RWPE2 (cell line): Measurements from ENCODE around the gene GFOD1.
"Not testable (repeated sequence)": the region's sequence is repeated elsewhere in the genome, so short reads cannot be mapped to it uniquely, and the experiment has no call there.

ENCODE experiments used
- ATAC-seq: fragments of 200-7000 bp; cut with Tn5 transposase; 3 replicates; pipeline ENCODE4 v1.9.1; 2021; ENCODE audit warnings: low read depth
- DNase-seq: peaks from one replicate; pipeline ENCODE4 v3.0.0-alpha.2; 2020; ENCODE audit warnings: low spot score
- H3K27ac ChIP-seq: fragments of 450-650 bp; 2 replicates; pipeline ENCODE4 v1.5.1; 2017; ENCODE audit warnings: mild to moderate bottlenecking; ENCODE audit not compliant: poor library complexity, severe bottlenecking
- H3K27me3 ChIP-seq: fragments of 250-450 bp; sonication (Bioruptor Pico); 2 replicates; pipeline ENCODE4 v1.5.1; 2021; ENCODE audit warnings: mild to moderate bottlenecking, moderate library complexity; ENCODE audit not compliant: insufficient read depth, poor library complexity, severe bottlenecking
- H3K36me3 ChIP-seq: fragments of 250-450 bp; sonication (Bioruptor Pico); 2 replicates; pipeline ENCODE4 v1.5.1; 2020; ENCODE audit warnings: low read depth, mild to moderate bottlenecking, moderate library complexity
- H3K4me1 ChIP-seq: fragments of 250-450 bp; sonication (Bioruptor Pico); 2 replicates; pipeline ENCODE4 v1.5.1; 2021; ENCODE audit warnings: mild to moderate bottlenecking, moderate library complexity; ENCODE audit not compliant: insufficient read depth, poor library complexity, severe bottlenecking
- H3K4me3 ChIP-seq: fragments of 250-450 bp; sonication (Bioruptor Pico); 2 replicates; pipeline ENCODE4 v1.5.1; 2021; ENCODE audit warnings: mild to moderate bottlenecking, moderate library complexity; ENCODE audit not compliant: severe bottlenecking
- H3K9me3 ChIP-seq: fragments of 250-450 bp; sonication (Bioruptor Pico); 2 replicates; pipeline ENCODE4 v1.5.1; 2021; ENCODE audit warnings: mild to moderate bottlenecking, moderate library complexity; ENCODE audit not compliant: severe bottlenecking
- TF ChIP-seq, protein P1 (sequence below): fragments of 450-650 bp; IDR thresholded peaks from one replicate; pipeline ENCODE4 v1.5.1; 2017; ENCODE audit warnings: mild to moderate bottlenecking, moderate library complexity; ENCODE audit not compliant: poor library complexity, severe bottlenecking

Gene GFOD1

DNA sequence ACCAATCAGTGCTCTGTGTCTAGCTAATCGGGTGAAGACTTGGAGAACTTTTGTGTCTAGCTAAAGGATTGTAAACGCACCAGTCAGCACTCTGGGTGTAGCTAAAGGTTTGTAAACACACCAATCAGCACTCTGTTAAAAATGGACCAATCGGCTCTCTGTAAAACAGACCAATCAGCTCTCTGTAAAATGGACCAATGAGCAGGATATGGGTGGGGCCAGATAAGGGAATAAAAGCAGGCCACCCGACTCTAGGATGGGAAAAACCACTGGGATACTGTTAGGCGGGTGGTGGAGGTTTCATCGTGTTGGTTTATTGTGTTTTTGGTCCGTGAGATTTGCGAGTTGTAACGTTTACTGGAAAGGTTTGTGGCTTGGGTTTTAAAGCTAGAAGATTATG, 25.5 kb upstream of the GFOD1 start:
- Histone ChIP-seq H3K4me1 (peaks cover 14% of the 10 kb centered on the region), H3K9me3 (no peaks in the 10 kb centered on the region), H3K36me3 (no peaks in the 10 kb centered on the region), H3K27me3 (no peaks in the 10 kb centered on the region), H3K4me3 (no peak overlapping the region), H3K27ac (no peak overlapping the region)
- ATAC-seq (no peak), DNase-seq (no peak)
- TF ChIP-seq, protein P1, sequence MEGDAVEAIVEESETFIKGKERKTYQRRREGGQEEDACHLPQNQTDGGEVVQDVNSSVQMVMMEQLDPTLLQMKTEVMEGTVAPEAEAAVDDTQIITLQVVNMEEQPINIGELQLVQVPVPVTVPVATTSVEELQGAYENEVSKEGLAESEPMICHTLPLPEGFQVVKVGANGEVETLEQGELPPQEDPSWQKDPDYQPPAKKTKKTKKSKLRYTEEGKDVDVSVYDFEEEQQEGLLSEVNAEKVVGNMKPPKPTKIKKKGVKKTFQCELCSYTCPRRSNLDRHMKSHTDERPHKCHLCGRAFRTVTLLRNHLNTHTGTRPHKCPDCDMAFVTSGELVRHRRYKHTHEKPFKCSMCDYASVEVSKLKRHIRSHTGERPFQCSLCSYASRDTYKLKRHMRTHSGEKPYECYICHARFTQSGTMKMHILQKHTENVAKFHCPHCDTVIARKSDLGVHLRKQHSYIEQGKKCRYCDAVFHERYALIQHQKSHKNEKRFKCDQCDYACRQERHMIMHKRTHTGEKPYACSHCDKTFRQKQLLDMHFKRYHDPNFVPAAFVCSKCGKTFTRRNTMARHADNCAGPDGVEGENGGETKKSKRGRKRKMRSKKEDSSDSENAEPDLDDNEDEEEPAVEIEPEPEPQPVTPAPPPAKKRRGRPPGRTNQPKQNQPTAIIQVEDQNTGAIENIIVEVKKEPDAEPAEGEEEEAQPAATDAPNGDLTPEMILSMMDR, result no peak

DNA sequence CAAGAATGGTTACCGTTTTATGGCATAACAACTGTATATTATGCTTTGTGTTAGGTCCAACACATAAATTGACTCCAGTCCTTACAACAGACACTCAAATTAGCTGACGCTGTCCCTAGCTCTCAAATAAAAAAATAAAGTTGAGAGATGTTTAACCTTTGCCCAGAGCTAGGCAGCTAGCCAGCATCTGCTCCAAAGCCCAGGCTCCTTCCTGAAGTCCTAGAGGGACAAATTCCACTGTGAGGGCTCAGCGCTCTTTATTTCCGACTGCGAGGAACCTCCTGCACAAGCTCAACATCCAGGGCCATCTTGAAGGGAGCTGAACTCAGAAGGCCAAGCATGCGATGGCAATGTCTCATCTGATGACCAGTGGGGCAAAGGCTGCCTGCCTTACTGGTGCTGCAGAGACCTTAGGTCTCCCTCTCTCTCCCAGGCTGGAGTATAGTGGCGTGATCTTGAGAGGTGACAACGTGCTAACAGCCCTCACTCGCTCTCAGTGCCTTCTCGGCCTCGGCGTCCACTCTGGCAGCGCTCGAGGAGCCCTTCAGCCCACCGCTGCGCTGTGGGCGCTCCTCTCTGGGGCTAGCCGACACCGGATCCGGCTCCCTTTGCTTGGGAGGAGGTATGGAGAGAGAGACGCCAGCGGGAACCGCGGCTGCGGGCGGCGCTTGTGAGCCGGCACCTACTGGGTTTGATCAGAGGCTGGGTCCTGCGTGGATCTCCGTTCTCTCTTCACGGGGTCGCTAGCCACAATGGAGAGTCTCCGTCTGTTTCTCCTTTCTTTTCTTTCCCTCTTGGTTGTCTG, 24.7 kb upstream of the GFOD1 start:
- TF ChIP-seq, protein P1, result no peak
- Histone ChIP-seq H3K4me3 (no peak overlapping the region), H3K36me3 (no peaks in the 10 kb centered on the region), H3K4me1 (peaks cover 7% of the 10 kb centered on the region), H3K27ac (no peak overlapping the region), H3K9me3 (no peaks in the 10 kb centered on the region), H3K27me3 (no peaks in the 10 kb centered on the region)
- ATAC-seq (no peak), DNase-seq (peak; percentile 61)

DNA sequence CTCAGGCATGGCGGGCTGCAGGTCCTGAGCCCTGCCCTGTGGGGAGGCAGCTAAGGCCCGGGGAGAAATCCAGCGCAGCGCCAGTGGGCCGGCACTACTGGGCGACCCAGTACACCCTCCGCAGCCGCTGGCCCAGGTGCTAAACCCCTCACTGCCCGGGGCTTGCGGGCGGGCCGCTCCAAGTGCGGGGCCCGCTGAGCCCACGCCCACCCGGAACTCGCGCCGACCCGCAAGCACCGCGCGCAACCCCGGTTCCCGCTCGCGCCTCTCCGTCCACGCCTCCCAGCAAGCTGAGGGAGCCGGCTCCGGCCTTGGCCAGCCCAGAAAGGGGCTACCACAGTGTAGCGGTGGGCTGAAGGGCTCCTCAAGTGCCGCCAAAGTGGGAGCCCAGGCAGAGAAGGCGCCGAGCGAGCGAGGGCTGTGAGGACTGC, 23.8 kb upstream of the GFOD1 start:
- not testable (repeated sequence) for H3K4me1 ChIP-seq, H3K4me3 ChIP-seq, DNase-seq, H3K36me3 ChIP-seq, H3K27ac ChIP-seq, ATAC-seq, H3K9me3 ChIP-seq, H3K27me3 ChIP-seq

DNA sequence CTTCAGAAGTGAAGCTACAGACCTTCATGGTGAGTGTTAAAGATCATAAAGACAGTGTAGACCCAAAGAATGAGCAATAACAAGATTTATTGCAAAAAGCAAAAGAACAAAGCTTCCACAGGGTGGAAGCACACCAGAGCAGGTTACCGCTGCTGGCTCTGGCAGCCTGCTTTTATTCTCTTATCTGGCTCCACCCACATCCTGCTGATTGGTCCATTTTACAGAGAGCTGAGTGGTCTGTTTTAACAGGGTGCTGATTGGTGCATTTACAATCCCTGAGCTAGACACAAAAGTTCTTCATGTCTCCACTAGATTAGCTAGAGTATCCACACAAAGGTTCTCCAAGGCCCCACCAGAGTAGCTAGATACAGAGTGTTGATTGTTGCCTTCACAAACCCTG, 23.0 kb upstream of the GFOD1 start:
- H3K27me3 ChIP-seq, H3K36me3 ChIP-seq, H3K4me3 ChIP-seq, H3K27ac ChIP-seq, ATAC-seq, H3K9me3 ChIP-seq, DNase-seq, H3K4me1 ChIP-seq: not testable (repeated sequence)

DNA sequence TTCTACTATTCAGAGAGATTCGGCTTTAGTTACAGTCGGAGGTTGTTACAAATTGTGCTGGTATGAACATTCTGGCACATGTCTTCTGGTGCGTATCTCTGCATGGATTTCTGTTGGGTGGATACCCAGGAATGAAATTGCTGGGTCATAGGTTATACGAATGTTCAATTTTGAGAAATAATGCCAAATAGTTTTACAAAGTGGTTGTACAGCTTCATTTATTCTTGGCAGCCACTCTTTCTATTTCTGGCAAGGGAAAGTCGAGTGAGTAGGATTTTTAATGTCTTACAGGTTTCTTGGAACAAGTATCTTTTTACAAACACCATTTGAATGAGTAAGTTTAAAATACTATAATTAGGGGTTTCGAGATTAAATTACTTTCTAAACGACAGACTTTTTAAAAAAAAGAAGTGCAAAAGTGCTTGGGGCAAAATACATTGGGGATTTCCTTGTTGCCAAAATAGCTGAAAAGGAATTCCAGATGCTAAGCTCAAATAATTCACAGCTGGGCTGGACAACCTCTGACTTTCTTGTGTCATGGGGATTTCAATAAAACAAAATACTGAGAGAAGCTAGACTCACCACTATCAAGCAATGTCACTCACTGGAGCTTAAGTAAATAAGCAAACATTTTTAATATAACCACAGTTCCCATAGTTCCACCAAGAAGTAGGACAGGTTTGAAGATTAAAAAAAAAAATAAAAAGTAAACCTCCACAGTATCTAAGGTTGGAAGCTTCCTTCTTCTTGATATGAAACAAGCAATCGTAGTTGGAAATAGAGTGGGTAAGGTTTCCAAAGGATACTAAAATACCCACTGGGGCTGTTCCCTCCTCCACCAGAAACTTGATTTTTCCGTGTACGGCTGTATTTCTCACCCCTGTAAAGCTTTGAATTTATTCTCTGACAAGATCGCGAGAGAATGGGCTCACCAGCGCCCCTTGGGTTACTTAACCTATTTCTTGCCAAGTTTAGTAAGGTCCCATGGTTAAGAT, 21.6 kb upstream of the GFOD1 start:
- no peak overlapping the region for H3K27ac ChIP-seq

More for the DNA sequence above, 21.6 kb upstream of the GFOD1 start:
- H3K27me3 ChIP-seq, result no peaks in the 10 kb centered on the region
- H3K36me3 ChIP-seq, result no peaks in the 10 kb centered on the region
- no peak overlapping the region for H3K4me3 ChIP-seq
- DNase-seq, result no peak
- H3K4me1 ChIP-seq, result no peaks in the 10 kb centered on the region
- ATAC-seq, result no peak
- TF ChIP-seq, protein P1, result no peak
- no peaks in the 10 kb centered on the region for H3K9me3 ChIP-seq
